ENCODE data around the gene PRSS12.

The PRSS12 gene

DNA sequence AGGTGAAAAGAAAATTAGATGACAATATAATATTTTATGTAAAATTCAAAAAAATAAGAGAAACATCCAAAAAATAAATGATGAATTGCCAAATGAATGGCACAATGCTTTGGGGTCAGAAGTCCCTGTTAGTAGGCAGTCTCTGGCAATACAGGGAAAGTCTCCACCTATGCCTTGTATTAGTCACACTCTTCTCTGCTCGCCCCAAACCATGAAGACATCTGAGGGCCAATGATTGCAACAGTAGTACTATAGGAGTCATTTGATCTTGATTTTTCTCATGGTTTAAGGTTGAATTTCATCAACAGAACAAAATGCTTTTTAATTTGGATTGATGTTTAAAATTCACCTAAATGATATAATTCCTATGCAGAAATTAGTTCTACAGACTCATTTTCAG, 3.9 kb upstream of the PRSS12 start:
- no peak for DNase-seq

- DNase-seq = no peak
Measured at GRCh38 chr4:118356111-118356510, 3.3 kb upstream of the PRSS12 start.

DNA sequence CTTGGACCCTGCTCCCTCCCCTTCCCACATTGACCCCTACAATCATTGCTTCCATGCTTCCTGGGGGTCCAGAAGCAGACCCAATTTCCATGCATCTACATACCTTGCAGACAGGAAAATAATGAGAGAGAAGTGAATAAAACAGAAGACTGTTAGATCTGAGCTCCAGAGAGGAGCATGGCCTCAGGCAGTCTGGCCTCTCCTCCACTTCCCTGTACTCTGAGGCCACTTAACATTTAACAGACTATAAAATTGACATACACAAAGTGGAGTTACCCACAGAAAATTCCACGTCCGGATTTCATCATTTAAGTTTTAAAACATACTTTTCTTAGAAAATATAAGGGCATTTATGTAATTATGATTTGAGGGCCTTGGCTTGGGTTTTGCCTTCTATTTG, 2.1 kb upstream of the PRSS12 start:
- no peak for DNase-seq

- DNase-seq = no peak
Measured at GRCh38 chr4:118353534-118354030, 779 bp upstream of the PRSS12 start.

DNA sequence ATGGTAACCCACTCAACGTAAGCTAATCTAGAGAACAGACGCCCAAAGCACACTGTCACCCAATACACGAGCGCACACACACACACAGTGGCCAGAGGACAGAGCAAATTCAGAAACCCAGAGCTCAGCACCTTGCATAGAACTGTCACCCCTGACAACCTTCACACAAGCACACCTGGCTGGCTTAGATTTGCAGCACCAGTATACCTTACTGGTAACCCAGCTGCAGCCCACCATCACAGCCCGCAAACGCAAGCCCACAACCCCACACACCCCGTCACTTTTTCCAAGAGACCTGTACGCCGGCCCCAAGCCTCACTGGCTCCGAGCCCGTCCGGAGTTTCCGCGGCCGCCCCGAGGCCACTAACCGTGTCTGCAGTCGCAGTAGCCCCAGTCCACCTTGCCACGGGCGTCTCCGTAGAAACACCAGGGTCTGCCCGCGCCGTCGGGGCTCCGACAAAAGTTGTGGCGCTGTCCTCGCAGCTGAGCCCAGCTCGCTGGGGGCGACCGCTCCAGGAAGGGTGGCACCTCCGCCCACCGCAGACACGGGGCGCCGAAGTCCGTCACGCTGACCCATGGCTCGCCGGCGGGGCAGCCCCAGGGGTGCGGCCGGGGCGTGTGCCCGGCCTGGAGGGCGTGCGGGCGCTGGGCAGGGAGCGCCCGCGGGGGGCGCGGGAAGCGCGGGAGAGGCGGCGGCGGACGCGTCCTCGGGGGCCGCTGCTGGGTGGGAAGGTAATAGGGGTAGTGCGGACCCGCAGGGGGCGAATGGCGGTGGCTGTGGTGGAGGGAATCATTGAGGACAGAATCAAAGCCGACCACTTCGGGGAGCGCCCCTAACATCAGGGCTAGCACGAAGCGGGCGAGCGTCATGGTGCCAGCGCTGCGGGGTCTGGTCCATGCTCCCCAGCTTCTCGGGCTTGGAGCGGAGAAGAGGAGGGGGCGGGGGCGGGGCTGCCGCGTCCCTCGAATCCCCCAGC, 664 bp downstream of the PRSS12 start:
- DNase-seq = peak; percentile 75

- DNase-seq = no peak
Measured at GRCh38 chr4:118350961-118351360, 1.8 kb downstream of the PRSS12 start.

DNA sequence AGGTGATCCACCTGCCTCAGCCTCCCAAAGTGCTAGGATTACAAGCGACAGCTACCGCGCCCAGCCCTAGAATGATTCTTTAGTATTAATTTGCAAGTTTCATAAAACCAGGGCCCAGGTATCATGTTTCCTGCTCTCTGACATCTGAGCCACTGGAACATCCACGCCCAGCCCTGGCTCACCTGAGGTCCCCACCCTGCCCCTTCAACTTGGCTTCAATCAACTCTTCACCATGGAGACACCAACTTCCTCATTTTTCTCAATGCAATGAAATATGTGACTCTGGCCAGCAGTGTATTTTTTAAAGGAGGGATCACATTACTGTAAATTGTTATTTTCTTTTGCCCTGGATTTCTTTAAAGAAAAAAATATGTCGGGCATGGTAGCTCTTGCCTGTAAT, 3.9 kb downstream of the PRSS12 start:
- DNase-seq = no peak

- no peak for DNase-seq
Measured at GRCh38 chr4:118346495-118346894, 6.3 kb downstream of the PRSS12 start.

GRCh38 chr4:118345813-118346212, 7.0 kb downstream of the PRSS12 start:
- no peak for DNase-seq

GRCh38 chr4:118344801-118345200, 8.0 kb downstream of the PRSS12 start:
- DNase-seq = peak; percentile 44

DNA sequence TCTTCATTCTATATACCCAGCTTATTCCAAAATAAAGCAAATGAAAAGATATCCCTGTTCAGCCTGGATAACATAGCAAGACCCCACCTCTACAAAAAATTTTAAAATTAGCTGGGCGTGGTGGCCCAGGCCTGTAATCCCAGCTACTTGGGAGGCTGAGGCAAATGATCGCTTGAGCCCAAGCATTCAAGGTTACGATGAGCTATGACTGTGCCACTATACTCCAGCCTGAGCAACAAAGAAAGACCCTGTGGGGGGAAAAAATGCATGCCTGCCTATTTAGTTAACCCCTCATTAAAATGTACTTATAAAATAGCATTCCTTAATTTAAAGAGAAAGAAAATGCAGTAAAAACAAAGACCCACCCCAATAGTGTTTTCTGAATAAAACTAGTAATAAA, 9.3 kb downstream of the PRSS12 start:
- DNase-seq = no peak

- no peak for DNase-seq
Measured at GRCh38 chr4:118340109-118340508, 12.7 kb downstream of the PRSS12 start.

GRCh38 chr4:118338981-118339765, 13.6 kb downstream of the PRSS12 start:
- no peak for DNase-seq

DNA sequence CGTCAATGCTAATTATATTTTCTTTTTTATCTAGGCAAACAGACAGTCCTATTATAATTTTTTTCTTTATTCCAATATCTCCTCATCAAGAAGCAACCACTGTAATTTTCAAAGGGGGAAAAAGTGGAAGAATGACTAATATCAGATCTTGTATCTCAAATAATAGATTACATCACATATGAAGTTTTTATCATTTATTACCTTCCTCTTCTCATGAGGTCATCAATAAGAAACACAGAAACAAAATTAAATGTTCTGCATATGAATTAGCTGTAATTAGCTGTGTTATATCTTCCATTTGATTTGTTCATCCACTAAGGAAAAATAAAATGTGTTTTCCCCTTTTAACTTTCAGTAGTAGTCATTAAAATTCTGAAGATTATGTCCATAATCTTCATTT, 14.3 kb downstream of the PRSS12 start:
- no peak for DNase-seq

DNA sequence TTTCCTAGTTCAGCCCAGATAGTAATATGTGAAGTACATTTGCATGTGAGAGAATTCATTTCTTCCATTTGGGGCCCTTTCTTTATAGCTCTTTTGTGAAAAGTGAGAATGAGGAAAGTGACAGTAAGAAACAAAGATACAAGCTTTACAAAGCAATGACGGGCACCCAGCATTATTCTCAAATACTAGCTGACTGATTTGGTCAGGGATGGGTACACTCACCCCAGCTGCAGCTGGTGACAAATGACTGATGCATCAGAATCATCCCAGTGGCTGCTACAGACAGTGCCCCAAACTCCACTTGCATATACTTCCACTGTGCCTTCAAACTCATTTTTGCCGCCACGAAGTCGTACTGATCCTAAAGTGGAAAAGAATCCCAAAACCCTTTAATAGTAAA, 14.8 kb downstream of the PRSS12 start:
- no peak for DNase-seq

DNA sequence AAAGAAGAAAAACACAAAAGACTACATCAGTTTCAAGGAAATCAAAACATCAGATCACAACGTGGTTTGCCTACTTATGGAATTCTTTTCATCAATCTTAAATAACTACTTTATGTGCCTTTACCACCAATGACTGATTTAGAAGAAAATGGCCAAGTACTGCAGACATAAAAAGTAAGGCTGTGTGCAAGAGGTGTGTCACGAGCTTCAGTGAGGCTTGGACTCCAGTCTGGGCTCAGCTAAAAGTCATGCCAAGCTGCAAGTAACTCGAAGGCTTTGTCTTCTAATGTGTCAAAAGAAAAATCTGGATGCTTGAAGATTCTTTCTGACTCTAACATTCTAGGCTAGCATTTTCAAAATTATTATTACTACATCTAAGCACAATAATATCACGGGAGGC, 17.0 kb downstream of the PRSS12 start:
- DNase-seq = no peak

DNA sequence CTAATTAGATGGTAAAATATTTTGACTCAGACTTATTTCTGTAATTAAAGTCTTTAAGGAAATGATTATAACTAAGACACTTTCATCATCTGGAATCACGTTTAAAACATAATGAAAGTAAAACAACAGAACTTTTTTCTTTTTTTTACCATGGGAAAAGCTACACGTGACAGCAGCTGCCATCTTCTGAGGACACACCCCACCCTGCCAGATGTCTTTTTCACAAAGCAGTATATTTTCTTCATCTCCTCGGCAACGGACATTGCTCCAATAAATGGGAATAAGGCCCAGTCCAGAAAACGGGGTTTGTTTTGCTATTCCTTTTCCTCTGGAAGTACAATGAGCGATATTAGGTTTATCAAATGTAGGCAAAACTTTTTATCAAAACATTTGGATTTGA, 17.5 kb downstream of the PRSS12 start:
- no peak for DNase-seq

GRCh38 chr4:118331352-118331751, 21.5 kb downstream of the PRSS12 start:
- no peak for DNase-seq

DNA sequence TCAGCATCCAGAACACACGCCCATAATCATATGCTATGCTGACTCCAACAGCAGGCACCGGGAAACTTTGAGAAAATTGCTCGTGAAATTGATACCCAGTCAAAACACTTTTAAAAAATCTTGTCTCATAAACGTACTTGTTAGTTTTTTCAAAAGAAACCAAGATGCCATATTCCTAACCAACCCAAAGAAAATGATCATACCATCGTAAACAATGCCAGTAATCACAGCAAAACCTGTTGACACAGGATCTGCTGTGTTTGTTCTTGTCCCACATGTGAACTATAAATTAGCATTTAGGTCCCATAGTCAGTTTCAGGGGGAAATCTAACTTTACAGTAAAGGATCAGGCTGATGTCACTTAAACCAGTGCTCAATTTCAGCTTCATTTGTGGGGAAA, 23.0 kb downstream of the PRSS12 start:
- DNase-seq = no peak

GRCh38 chr4:118327554-118328241, 25.1 kb downstream of the PRSS12 start:
- DNase-seq = peak; percentile 56

DNA sequence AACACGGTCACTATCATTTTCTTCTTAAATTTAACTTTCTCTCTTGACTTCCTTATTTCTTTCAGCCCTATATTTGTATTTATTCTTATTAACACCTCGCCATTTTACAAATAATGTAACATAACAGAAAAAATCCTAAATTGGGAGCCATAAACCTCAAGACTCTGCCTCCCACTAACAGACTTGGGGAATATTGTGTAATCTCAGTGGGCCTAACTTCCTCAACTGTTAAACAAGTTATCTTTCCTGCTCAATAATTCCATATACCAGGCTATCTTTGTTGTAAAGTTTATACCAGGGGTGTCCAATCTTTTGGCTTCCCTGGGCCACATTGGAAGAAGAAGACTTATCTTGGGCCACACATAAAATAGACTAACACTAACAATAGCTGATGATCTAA, 26.2 kb downstream of the PRSS12 start:
- DNase-seq = no peak

DNA sequence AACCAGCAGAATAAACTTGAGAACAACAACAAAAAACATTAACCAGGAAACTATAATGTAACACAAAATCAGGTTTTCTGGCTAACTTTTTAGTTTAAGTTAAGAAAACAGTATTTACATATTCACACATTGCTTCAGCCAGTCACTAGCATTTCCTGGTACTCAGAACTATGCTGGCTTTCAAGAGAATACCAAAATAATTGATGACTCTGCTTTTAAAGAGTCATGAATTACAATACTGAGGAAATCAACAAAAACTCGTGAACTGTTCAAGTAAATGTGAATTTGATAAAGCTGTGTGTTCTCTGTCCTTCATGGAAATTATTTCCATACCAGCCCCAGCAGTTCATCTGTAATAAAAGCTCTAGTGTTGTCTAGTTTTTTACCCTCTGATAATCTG, 27.4 kb downstream of the PRSS12 start:
- no peak for DNase-seq

GRCh38 chr4:118322831-118323502, 29.8 kb downstream of the PRSS12 start:
- DNase-seq = no peak
